MCF 10A (cell line): ENCODE results near the gene PLD6. TPM values are rescaled to one million over a fixed set of nuclear protein-coding genes. Genes with fewer than 3 reads are reported as not detected.
A peak's percentile ranks its signal among the peaks of the same experiment; 100 is the strongest.

Experiments
- BruUV-seq: library from RNA; stranded (reverse); fragments of 400-500 nt; replicated peaks from 2 replicates; lab custom pipeline; 2021; lab: Mats Ljungman, UMichigan
- CTCF ChIA-PET: fragments of 300-600 bp; sonication (Branson Sonifier 250); formaldehyde crosslinking; extraction: SDS; loops from one replicate; lab custom pipeline; 2021; ENCODE audit warnings: antibody characterized with exemption, inconsistent platforms; lab: Yijun Ruan, JAX
- POLR2A ChIA-PET: fragments of 300-600, 350-650 bp; sonication (Branson Sonifier 250); formaldehyde crosslinking; extraction: SDS; loops from one replicate; lab custom pipeline; 2020; ENCODE audit warnings: antibody characterized with exemption, inconsistent platforms; lab: Yijun Ruan, JAX
- DNase-seq: peaks from one replicate; pipeline ENCODE4 v3.0.0-alpha.2; 2018; ENCODE audit not compliant: unreplicated experiment
- H3K27ac Mint-ChIP-seq: one replicate; pipeline ENCODE4 v1.8.0; 2022; ENCODE audit warnings: mild to moderate bottlenecking, low read depth, mixed read lengths; ENCODE audit not compliant: unreplicated experiment
- H3K27me3 Mint-ChIP-seq: one replicate; pipeline ENCODE4 v1.8.0; 2022; ENCODE audit warnings: mixed read lengths; ENCODE audit not compliant: insufficient read depth, unreplicated experiment
- H3K36me3 Mint-ChIP-seq: one replicate; pipeline ENCODE4 v1.8.0; 2022; ENCODE audit warnings: mild to moderate bottlenecking, moderate library complexity, mixed read lengths; ENCODE audit not compliant: insufficient read depth, unreplicated experiment
- H3K4me1 Mint-ChIP-seq: one replicate; pipeline ENCODE4 v1.8.0; 2022; ENCODE audit warnings: mixed read lengths; ENCODE audit not compliant: insufficient read depth, unreplicated experiment
- H3K4me3 Mint-ChIP-seq: one replicate; pipeline ENCODE4 v1.8.0; 2022; ENCODE audit warnings: mild to moderate bottlenecking, moderate library complexity, mixed read lengths; ENCODE audit not compliant: unreplicated experiment
- H3K9me3 Mint-ChIP-seq: one replicate; pipeline ENCODE4 v1.8.0; 2022; ENCODE audit warnings: mixed read lengths; ENCODE audit not compliant: unreplicated experiment
- intact Hi-C: fragments of 100-400 bp; cut with micrococcal nuclease; formaldehyde crosslinking; loops from 2 replicates; pipeline ENCODE4 v1.14.1; 2022
- total RNA-seq: library from RNA; stranded (reverse); gene quantifications from 2 replicates; pipeline ENCODE4 v1.2.3, GENCODE V29; 2022
- TF ChIP-seq, protein P1 (sequence below): fragments of 200-600 bp; IDR thresholded peaks from one replicate; pipeline ENCODE4 v1.8.0; 2022; ENCODE audit warnings: antibody characterized with exemption, mild to moderate bottlenecking; ENCODE audit not compliant: unreplicated experiment

The PLD6 gene
- total RNA-seq, 1 experiment from 2014 or later, result 5.5 TPM

DNA sequence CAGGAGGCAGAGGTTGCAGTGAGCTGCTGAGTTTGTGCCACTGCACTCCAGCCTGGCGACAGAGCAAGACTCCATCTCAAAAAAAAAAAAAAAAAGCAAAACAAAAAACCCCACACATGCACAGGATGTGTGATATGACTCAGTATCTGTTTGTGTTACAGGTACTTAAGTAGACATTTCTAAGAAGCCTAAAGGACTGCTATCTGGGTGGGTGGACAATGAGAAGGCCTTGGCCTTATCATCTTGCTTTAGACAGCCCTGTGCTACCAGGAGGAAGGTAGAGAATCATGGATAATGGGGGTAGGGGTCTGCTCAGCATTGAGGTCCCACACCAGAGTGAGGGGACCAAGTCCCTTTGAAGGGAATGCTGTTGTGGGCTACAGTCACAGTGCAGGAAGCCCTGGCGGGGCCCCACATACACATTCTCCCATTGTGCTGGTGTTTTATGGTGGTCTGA, 26.7 kb downstream of the PLD6 start:
- DNase-seq, result no peak
- CTCF ChIA-PET, result interaction anchor here (0.6 kb wide), 1 partner anchor 244 kb away, joined by 3 read pairs; no protein-coding TSS in a partner anchor
- Mint-ChIP-seq H3K27ac (no peak overlapping the region), H3K4me1 (no peaks in the 10 kb centered on the region), H3K4me3 (no peak overlapping the region), H3K36me3 (peaks cover 72% of the 10 kb centered on the region), H3K27me3 (no peaks in the 10 kb centered on the region), H3K9me3 (no peaks in the 10 kb centered on the region)
- BruUV-seq, result no TSS peak
- POLR2A ChIA-PET, result no interaction called here
- TF ChIP-seq, protein P1, sequence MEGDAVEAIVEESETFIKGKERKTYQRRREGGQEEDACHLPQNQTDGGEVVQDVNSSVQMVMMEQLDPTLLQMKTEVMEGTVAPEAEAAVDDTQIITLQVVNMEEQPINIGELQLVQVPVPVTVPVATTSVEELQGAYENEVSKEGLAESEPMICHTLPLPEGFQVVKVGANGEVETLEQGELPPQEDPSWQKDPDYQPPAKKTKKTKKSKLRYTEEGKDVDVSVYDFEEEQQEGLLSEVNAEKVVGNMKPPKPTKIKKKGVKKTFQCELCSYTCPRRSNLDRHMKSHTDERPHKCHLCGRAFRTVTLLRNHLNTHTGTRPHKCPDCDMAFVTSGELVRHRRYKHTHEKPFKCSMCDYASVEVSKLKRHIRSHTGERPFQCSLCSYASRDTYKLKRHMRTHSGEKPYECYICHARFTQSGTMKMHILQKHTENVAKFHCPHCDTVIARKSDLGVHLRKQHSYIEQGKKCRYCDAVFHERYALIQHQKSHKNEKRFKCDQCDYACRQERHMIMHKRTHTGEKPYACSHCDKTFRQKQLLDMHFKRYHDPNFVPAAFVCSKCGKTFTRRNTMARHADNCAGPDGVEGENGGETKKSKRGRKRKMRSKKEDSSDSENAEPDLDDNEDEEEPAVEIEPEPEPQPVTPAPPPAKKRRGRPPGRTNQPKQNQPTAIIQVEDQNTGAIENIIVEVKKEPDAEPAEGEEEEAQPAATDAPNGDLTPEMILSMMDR, result no peak
- intact Hi-C loops, result no loop called here

DNA sequence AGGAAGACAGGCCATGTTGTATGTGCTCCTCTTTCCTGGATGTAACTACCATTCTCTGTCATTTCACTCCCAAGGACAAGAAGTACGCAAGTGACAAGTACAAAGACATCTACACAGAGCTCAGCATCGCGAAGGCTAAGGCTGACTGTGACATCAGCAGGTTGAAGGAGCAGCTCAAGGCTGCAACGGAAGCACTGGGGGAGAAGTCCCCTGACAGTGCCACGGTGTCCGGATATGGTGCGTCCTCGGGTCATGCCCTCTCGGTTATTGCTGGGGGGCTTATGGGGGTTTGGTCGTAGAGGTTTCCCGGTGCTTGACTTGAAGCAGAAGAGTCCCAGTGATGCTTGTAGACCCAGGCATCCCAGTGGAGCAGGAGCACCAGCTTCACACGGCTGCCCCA, 29.0 kb downstream of the PLD6 start:
- H3K36me3 Mint-ChIP-seq, result peaks cover 82% of the 10 kb centered on the region
- POLR2A ChIA-PET, result interaction anchor here (1.4 kb wide), 1 partner anchor 60 kb away, joined by 4 read pairs; the partner anchor contains the start of gene FLCN
- no peak overlapping the region for H3K27ac Mint-ChIP-seq
- H3K4me1 Mint-ChIP-seq, result no peaks in the 10 kb centered on the region
- no peak for DNase-seq
- H3K9me3 Mint-ChIP-seq, result no peaks in the 10 kb centered on the region
- intact Hi-C loops, result no loop called here
- H3K27me3 Mint-ChIP-seq, result no peaks in the 10 kb centered on the region
- no peak overlapping the region for H3K4me3 Mint-ChIP-seq
- CTCF ChIA-PET, result interaction anchor here (0.6 kb wide), 1 partner anchor 68 kb away, joined by 7 read pairs; no protein-coding TSS in a partner anchor
- no TSS peak for BruUV-seq
- TF ChIP-seq, protein P1, result no peak

DNA sequence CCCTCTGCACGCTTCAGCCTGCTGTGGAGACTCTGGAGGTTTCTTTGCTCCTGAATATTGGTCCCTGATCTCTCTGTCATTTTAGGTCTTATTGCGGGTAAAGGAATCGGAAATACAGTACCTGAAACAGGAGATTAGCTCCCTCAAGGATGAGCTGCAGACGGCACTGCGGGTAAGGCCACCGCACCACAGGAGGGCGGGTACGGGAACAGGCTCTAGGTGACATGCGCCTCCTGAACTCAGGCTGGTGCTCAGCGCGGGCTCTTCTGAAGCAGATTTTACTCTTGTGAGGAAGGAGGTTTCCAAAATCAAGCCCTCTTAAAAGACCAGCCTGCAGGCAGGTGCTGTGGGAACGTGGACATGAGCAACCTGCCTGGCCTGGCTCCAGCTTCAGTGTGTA, 29.8 kb downstream of the PLD6 start:
- ChIA-PET POLR2A (no interaction called here), CTCF (no interaction called here)
- H3K4me1 Mint-ChIP-seq, result no peaks in the 10 kb centered on the region
- DNase-seq, result no peak
- H3K4me3 Mint-ChIP-seq, result no peak overlapping the region
- H3K27me3 Mint-ChIP-seq, result no peaks in the 10 kb centered on the region
- H3K27ac Mint-ChIP-seq, result peak overlapping the region; percentile 61
- peaks cover 80% of the 10 kb centered on the region for H3K36me3 Mint-ChIP-seq
- BruUV-seq, result no TSS peak
- H3K9me3 Mint-ChIP-seq, result no peaks in the 10 kb centered on the region
- TF ChIP-seq, protein P1, result no peak
- intact Hi-C loops, result no loop called here

DNA sequence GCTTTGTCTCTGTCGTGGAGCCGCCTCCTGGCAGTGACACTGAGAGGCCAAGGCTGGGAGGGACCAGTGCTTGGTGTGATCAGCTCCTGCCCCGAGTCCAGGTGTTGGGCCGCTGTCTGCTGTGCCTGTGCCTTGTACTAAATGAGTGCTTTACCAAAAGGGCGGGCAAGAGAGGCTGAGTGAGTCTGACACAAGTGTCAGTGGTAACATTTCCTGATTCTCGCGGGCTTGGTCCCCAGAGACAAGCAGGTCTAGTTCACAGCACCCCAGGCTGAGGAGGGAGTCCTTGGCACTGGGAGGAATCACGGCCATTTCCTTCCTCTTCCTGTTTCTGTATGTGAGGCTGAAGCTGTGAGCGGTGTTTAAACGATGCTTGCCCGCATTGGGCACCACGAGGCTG, 30.2 kb downstream of the PLD6 start:
- CTCF ChIA-PET, result interaction anchor here (0.6 kb wide), 1 partner anchor 175 kb away, joined by 3 read pairs; no protein-coding TSS in a partner anchor
- H3K27me3 Mint-ChIP-seq, result no peaks in the 10 kb centered on the region
- DNase-seq, result no peak

More for the DNA sequence above, 30.2 kb downstream of the PLD6 start:
- Mint-ChIP-seq H3K9me3 (no peaks in the 10 kb centered on the region), H3K4me3 (no peak overlapping the region), H3K36me3 (peaks cover 82% of the 10 kb centered on the region), H3K27ac (peak overlapping the region; percentile 61), H3K4me1 (no peaks in the 10 kb centered on the region)
- TF ChIP-seq, protein P1, result no peak
- intact Hi-C loops, result no loop called here
- no TSS peak for BruUV-seq
- POLR2A ChIA-PET, result no interaction called here
